ENCODE results near the gene PRSS58.
A peak's percentile ranks its signal among the peaks of the same experiment; 100 is the strongest.

PRSS58 gene, protein sequence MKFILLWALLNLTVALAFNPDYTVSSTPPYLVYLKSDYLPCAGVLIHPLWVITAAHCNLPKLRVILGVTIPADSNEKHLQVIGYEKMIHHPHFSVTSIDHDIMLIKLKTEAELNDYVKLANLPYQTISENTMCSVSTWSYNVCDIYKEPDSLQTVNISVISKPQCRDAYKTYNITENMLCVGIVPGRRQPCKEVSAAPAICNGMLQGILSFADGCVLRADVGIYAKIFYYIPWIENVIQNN
- 0 reads per million in 3 donors for total RNA-seq

DNA sequence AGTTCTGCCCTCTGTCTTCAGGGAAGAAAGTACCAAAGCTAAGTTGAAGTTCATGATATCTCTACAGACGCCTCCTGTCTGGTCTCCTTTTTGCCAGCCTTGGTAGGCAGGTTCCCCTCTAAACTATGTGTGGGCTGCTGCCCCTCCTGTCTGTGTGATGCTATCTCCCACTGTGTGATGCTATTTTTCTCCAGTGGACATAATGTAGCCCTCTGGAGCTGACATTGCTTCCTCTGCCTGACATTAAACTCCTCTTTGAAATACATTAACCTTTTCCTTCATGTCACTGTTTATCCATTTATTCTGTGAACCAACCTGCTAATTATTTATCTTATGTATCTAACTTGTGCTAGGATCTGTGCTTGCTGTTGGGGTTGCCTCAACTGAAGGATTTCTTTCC, at the start of gene PRSS58:
PRSS58 (minus strand) TSS at position 101 of the 400 bp plus-strand sequence. CDS start 351 bp downstream, outside the sequence.
- Histone ChIP-seq H3K36me3 (ENCODE audit: control insufficient read depth, insufficient read depth, low read length) (no peaks in the 10 kb centered on the region), H3K27me3 (replicated peaks; ENCODE audit: control insufficient read depth, insufficient read depth, low read length, poor library complexity, severe bottlenecking) (peaks cover 3% of the 10 kb centered on the region), H3K4me3 (ENCODE audit: insufficient read depth, low read depth, low read length, poor library complexity, severe bottlenecking) (no peak within 1 kb of the TSS), H3K27ac (ENCODE audit: insufficient read depth, low read length, poor library complexity, severe bottlenecking) (no peak within 1 kb of the TSS), H3K4me1 (ENCODE audit: control insufficient read depth, insufficient read depth, low read length, poor library complexity, severe bottlenecking) (no peaks in the 10 kb centered on the region), H3K9me3 (ENCODE audit: control insufficient read depth, low read length) (no peaks in the 10 kb centered on the region)
- DNase-seq = no peak

DNA sequence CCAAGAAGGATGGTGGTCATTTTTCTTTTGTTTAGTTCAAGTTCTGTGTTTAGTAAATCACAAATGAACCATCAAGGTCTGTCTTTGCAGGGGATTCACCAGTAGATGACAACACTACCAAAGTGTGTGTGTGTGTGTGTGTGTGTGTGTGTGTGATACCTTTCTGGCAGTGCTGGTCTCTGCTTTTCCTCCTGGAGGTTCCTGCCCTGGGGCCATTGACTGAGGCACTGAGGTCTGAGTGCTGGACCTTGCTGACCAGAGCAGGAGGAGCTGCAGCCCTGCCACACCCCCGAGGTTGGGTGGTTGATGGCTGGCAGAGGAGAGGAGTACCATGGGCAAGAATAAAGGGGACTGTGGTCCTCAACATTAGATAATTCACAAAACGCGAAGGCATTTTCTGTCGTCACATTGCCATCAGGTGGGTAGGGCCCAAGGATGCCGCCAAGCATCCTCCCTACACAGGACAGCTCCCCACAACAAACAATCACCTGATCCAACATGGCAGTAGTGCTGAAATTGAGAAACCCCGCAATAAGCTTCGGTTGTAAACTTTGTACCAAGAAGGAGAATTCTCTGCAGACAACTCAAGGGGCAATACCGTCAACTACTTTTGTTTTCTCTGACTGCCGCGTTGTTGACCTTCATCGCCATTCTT, 49.5 kb upstream of the PRSS58 start:
- Histone ChIP-seq H3K4me1 (ENCODE audit: control insufficient read depth, insufficient read depth, low read length, poor library complexity, severe bottlenecking) (no peaks in the 10 kb centered on the region), H3K27me3 (replicated peaks; ENCODE audit: control insufficient read depth, insufficient read depth, low read length, poor library complexity, severe bottlenecking) (no peaks in the 10 kb centered on the region), H3K27ac (ENCODE audit: insufficient read depth, low read length, poor library complexity, severe bottlenecking) (no peak overlapping the region), H3K9me3 (ENCODE audit: control insufficient read depth, low read length) (no peaks in the 10 kb centered on the region), H3K4me3 (ENCODE audit: insufficient read depth, low read depth, low read length, poor library complexity, severe bottlenecking) (no peak overlapping the region), H3K36me3 (ENCODE audit: control insufficient read depth, insufficient read depth, low read length) (no peaks in the 10 kb centered on the region)
- DNase-seq = no peak

DNA sequence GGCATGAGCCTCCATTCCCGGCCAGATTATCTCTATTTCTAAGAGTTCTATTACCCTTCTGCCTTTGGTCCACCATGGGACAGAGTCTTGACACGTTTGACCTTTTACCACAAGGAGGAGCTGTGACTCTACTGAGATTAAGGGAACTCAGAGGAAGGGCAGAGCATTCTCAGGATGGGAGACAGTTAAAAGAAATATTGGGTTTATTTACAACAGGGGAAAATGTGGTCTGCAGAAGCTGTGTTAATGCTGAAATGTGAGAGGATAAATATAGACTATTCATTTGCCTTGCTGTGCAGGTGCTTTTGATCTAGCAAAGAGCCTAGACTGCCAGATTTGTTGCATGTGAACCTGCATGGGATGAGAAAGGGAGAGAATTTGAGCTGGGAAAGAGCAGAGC, 45.8 kb upstream of the PRSS58 start:
- Histone ChIP-seq H3K9me3 (ENCODE audit: control insufficient read depth, low read length) (no peaks in the 10 kb centered on the region), H3K4me3 (ENCODE audit: insufficient read depth, low read depth, low read length, poor library complexity, severe bottlenecking) (no peak overlapping the region), H3K27me3 (replicated peaks; ENCODE audit: control insufficient read depth, insufficient read depth, low read length, poor library complexity, severe bottlenecking) (peaks cover 4% of the 10 kb centered on the region), H3K36me3 (ENCODE audit: control insufficient read depth, insufficient read depth, low read length) (no peaks in the 10 kb centered on the region), H3K4me1 (ENCODE audit: control insufficient read depth, insufficient read depth, low read length, poor library complexity, severe bottlenecking) (no peaks in the 10 kb centered on the region), H3K27ac (ENCODE audit: insufficient read depth, low read length, poor library complexity, severe bottlenecking) (no peak overlapping the region)
- no peak for DNase-seq

DNA sequence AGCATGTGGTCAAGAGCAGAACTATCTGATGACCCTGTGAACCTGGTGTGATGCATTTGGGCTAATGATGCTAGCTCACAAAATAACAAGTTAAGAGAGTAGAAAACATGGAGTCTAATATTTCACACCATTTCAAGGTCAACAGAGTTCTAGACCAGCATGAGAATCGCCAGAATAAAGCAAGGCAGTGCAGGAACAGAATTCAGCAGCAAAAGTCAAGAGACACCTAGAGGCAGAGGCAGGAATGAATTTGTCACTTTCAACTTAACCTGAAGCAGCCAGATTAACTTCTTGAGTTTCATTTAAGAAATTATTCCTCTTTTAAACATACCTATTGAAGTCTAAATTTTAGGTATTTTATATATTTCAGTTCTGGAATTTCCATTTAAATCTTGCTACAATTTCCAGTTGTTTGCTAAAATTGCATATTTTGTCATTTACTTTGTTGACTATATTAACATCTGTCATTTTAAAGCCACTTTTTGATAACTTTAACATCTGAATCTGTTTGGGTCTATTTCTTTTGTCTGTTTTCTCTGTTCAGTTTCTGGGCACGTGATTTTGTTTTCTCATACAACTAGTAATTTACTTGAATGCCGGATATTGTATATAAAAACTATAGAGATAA, 44.2 kb upstream of the PRSS58 start:
- no peaks in the 10 kb centered on the region for H3K4me1 ChIP-seq (ENCODE audit: control insufficient read depth, insufficient read depth, low read length, poor library complexity, severe bottlenecking)
- H3K36me3 ChIP-seq (ENCODE audit: control insufficient read depth, insufficient read depth, low read length) = no peaks in the 10 kb centered on the region
- no peak overlapping the region for H3K27ac ChIP-seq (ENCODE audit: insufficient read depth, low read length, poor library complexity, severe bottlenecking)
- no peaks in the 10 kb centered on the region for H3K9me3 ChIP-seq (ENCODE audit: control insufficient read depth, low read length)
- no peak for DNase-seq
- H3K27me3 ChIP-seq (replicated peaks; ENCODE audit: control insufficient read depth, insufficient read depth, low read length, poor library complexity, severe bottlenecking) = peaks cover 4% of the 10 kb centered on the region
- no peak overlapping the region for H3K4me3 ChIP-seq (ENCODE audit: insufficient read depth, low read depth, low read length, poor library complexity, severe bottlenecking)

DNA sequence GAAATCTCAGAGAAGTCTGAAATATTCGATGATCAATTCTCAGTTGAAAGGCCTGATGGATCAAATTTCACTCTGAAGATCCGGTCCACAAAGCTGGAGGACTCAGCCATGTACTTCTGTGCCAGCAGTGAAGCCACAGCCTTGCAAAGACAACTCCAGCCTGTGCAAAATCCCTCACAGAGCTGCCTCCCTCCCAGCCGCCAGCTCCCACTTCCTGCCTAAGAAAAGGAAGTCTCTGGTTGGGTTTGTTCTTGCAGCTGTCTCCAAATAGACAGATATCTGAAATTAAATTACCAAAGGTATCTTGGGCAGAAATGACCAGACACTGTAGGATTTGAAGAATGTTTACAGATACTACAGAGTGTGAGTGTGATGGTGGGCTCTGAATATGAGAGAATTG, 43.4 kb upstream of the PRSS58 start:
- Histone ChIP-seq H3K27me3 (replicated peaks; ENCODE audit: control insufficient read depth, insufficient read depth, low read length, poor library complexity, severe bottlenecking) (peaks cover 4% of the 10 kb centered on the region), H3K4me1 (ENCODE audit: control insufficient read depth, insufficient read depth, low read length, poor library complexity, severe bottlenecking) (no peaks in the 10 kb centered on the region), H3K36me3 (ENCODE audit: control insufficient read depth, insufficient read depth, low read length) (no peaks in the 10 kb centered on the region), H3K4me3 (ENCODE audit: insufficient read depth, low read depth, low read length, poor library complexity, severe bottlenecking) (no peak overlapping the region), H3K27ac (ENCODE audit: insufficient read depth, low read length, poor library complexity, severe bottlenecking) (no peak overlapping the region), H3K9me3 (ENCODE audit: control insufficient read depth, low read length) (no peaks in the 10 kb centered on the region)
- DNase-seq = no peak

DNA sequence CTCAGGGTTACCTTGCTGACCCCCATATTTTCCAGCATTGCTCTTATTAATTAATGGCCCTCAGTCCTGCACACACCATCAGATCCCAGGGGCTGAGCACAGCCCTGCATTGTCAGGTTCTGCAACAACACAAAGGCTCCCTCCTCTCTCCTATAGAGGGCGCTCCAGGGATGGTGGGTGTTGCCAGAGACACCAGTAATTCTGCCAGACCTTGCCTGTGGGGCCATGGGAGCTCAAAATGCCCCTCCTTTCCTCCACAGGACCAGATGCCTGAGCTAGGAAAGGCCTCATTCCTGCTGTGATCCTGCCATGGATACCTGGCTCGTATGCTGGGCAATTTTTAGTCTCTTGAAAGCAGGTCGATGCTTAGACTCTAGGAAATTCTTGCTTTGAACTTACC, 42.8 kb upstream of the PRSS58 start:
- no peaks in the 10 kb centered on the region for H3K9me3 ChIP-seq (ENCODE audit: control insufficient read depth, low read length)
- DNase-seq = peak in 1 of 3 donors; percentile 27

DNA sequence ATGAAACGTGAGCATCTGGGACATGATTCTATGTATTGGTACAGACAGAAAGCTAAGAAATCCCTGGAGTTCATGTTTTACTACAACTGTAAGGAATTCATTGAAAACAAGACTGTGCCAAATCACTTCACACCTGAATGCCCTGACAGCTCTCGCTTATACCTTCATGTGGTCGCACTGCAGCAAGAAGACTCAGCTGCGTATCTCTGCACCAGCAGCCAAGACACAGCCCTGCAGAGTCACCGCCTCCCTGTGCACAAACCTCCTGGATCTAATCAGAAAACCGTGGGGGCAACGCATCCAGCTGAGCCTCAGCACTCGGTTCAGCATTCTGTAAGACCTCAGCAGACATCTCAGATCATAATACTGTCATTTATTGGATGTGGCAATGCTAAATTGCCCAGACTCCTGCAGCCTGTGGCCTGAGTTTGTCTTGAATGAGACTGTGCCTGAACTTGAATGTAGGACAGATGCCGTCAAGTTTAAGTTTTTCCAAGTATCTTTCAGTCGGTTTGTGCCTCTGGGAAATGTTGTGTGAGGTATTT, 41.5 kb upstream of the PRSS58 start:
- no peaks in the 10 kb centered on the region for H3K9me3 ChIP-seq (ENCODE audit: control insufficient read depth, low read length)
- H3K4me3 ChIP-seq (ENCODE audit: insufficient read depth, low read depth, low read length, poor library complexity, severe bottlenecking) = no peak overlapping the region
- H3K27me3 ChIP-seq (replicated peaks; ENCODE audit: control insufficient read depth, insufficient read depth, low read length, poor library complexity, severe bottlenecking) = peaks cover 4% of the 10 kb centered on the region
- H3K4me1 ChIP-seq (ENCODE audit: control insufficient read depth, insufficient read depth, low read length, poor library complexity, severe bottlenecking) = no peaks in the 10 kb centered on the region
- no peak for DNase-seq
- no peak overlapping the region for H3K27ac ChIP-seq (ENCODE audit: insufficient read depth, low read length, poor library complexity, severe bottlenecking)
- H3K36me3 ChIP-seq (ENCODE audit: control insufficient read depth, insufficient read depth, low read length) = no peaks in the 10 kb centered on the region

More for the DNA sequence above, 42.8 kb upstream of the PRSS58 start:
- Histone ChIP-seq H3K27me3 (replicated peaks; ENCODE audit: control insufficient read depth, insufficient read depth, low read length, poor library complexity, severe bottlenecking) (peaks cover 4% of the 10 kb centered on the region), H3K4me1 (ENCODE audit: control insufficient read depth, insufficient read depth, low read length, poor library complexity, severe bottlenecking) (no peaks in the 10 kb centered on the region), H3K36me3 (ENCODE audit: control insufficient read depth, insufficient read depth, low read length) (no peaks in the 10 kb centered on the region), H3K4me3 (ENCODE audit: insufficient read depth, low read depth, low read length, poor library complexity, severe bottlenecking) (no peak overlapping the region), H3K27ac (ENCODE audit: insufficient read depth, low read length, poor library complexity, severe bottlenecking) (peak overlapping the region; percentile 38)

DNA sequence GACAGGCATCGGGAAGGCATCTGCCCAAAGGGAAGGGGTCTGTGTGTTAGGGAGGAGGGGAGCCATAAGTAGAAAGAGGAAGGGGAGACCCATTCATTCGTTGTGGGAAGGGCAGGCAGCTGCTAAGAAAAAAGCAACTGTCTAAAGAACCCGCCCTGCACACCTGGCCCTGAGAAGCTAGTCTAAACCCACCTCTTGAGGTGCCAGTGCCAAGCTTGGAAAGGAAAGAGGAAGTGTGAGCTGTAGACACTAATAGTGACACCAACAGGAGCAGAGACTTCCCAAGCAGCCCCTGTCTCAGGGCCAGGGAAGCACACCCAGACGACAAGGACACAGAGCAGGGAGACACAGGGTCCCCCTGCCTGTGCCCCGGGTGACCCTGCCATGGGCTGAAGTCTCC, 40.8 kb upstream of the PRSS58 start:
- Histone ChIP-seq H3K4me3 (ENCODE audit: insufficient read depth, low read depth, low read length, poor library complexity, severe bottlenecking) (no peak overlapping the region), H3K27ac (ENCODE audit: insufficient read depth, low read length, poor library complexity, severe bottlenecking) (peak overlapping the region; percentile 5), H3K4me1 (ENCODE audit: control insufficient read depth, insufficient read depth, low read length, poor library complexity, severe bottlenecking) (no peaks in the 10 kb centered on the region), H3K9me3 (ENCODE audit: control insufficient read depth, low read length) (no peaks in the 10 kb centered on the region), H3K27me3 (replicated peaks; ENCODE audit: control insufficient read depth, insufficient read depth, low read length, poor library complexity, severe bottlenecking) (peaks cover 4% of the 10 kb centered on the region), H3K36me3 (ENCODE audit: control insufficient read depth, insufficient read depth, low read length) (no peaks in the 10 kb centered on the region)
- DNase-seq = no peak

DNA sequence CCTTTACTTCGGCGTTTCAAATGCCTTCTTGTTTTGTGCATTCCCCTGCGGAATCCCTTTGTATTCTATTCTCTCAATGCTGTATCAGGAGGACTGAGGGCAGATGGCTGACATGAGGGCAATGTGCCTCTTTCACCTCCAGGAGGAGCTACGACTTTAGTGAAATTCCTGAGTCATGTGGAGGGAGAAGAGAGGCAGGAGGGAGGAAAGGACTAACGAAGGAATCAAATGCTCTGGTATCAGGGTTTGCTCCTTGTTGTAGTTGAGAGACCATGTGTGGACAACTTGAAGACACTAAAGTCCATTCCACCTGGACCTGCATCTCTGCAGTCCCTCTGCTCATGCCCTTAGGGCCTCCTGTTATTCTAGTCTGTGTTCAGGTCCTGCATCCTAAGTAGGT, 40.2 kb upstream of the PRSS58 start:
- Histone ChIP-seq H3K36me3 (ENCODE audit: control insufficient read depth, insufficient read depth, low read length) (no peaks in the 10 kb centered on the region), H3K27me3 (replicated peaks; ENCODE audit: control insufficient read depth, insufficient read depth, low read length, poor library complexity, severe bottlenecking) (peaks cover 4% of the 10 kb centered on the region), H3K9me3 (ENCODE audit: control insufficient read depth, low read length) (no peaks in the 10 kb centered on the region), H3K27ac (ENCODE audit: insufficient read depth, low read length, poor library complexity, severe bottlenecking) (no peak overlapping the region), H3K4me1 (ENCODE audit: control insufficient read depth, insufficient read depth, low read length, poor library complexity, severe bottlenecking) (no peaks in the 10 kb centered on the region), H3K4me3 (ENCODE audit: insufficient read depth, low read depth, low read length, poor library complexity, severe bottlenecking) (no peak overlapping the region)
- DNase-seq = no peak

DNA sequence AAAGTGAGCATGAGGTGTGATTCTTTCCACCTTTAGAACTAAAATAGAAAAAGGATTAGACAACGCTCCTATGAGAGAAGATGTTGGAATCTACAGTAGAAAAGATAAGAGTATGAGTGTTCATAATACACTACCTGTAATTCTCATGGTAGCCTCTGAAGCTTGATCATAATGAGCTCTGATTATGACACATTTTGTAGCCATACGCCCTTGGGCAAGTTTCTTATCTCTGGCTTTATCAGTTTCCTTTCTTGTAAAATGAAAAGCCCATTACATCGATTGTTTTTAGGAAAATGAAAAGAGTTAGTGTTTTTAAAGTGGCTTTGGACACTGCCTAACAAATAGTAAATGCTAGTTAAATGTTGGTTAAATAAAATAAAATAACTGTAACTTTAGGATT, 22.4 kb upstream of the PRSS58 start:
- Histone ChIP-seq H3K4me1 (ENCODE audit: control insufficient read depth, insufficient read depth, low read length, poor library complexity, severe bottlenecking) (no peaks in the 10 kb centered on the region), H3K4me3 (ENCODE audit: insufficient read depth, low read depth, low read length, poor library complexity, severe bottlenecking) (no peak overlapping the region), H3K36me3 (ENCODE audit: control insufficient read depth, insufficient read depth, low read length) (no peaks in the 10 kb centered on the region), H3K27me3 (replicated peaks; ENCODE audit: control insufficient read depth, insufficient read depth, low read length, poor library complexity, severe bottlenecking) (no peaks in the 10 kb centered on the region), H3K27ac (ENCODE audit: insufficient read depth, low read length, poor library complexity, severe bottlenecking) (no peak overlapping the region), H3K9me3 (ENCODE audit: control insufficient read depth, low read length) (no peaks in the 10 kb centered on the region)
- DNase-seq = no peak
